Measurements from ENCODE around the gene XRCC5.

XRCC5 gene

DNA sequence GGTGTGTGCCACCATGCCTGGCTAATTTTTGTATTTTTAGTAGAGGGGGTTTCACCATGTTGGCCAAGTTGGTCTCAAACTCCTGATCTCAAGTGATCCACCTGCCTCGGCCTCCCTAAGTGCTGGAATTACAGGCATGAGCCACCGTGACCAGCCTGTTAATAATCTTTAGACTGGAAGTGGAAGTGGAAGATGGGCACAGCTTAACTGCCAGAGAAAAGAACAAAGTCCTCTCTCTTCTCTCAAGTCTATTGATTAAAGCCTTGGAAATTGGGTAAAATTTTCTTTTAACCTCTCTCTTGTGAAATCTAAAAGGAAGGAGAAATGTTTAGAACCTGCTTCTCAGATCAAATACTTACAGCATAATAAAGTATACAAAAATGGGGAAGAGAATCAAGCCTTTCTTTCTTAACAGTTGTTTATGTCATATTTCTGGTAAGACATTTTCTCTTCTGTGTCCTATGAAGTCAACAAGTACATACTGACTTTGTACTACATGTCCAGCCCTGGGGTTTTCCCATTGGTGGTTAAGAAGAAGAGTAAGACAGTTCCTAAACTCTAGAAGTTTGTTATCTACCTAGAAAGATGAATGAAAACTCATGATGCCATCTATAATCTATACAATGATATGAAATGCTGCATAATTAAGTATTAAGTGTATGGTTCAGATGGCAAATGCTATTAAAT is 22.8 kb upstream of the XRCC5 start:
- no peak for DNase-seq

DNA sequence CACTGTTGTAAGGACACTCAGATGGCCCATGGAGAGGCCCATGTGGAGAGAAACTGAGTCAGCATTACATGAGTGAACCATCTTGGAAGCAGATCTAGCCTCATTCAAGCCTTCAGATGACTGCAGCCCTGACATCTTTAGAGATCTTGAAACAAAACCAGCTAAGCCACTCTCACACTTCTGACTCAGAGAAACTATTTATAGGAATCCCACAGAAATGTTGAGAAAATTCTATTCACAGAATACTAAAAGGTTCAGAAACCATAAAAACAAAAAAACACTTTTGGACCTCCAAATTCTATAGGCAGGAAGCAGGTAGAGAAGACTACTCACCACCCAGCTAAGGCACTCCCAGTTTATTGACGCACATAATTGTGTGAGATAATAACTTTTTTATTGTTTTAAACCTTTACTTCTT is 18.8 kb upstream of the XRCC5 start:
- DNase-seq: no peak

DNA sequence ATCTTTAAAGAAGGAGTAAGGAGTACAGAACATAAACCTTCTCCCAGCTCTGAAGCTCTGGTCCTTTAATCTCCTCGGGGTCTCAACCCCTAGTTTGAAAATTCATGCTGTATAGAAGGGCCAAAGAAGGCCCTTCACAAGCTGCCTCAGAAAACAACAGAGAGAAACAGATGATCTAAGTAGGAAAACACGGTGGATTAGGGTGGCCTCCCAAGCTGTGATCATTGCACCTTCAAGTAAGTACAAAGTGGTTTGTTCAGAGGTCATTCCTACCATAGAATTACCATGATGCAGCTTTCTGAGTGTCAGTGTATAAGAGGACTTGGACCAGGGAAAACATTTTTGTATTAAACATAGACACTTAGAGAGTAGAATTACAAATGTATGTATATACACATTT is 16.5 kb upstream of the XRCC5 start:
- no peak for DNase-seq

DNA sequence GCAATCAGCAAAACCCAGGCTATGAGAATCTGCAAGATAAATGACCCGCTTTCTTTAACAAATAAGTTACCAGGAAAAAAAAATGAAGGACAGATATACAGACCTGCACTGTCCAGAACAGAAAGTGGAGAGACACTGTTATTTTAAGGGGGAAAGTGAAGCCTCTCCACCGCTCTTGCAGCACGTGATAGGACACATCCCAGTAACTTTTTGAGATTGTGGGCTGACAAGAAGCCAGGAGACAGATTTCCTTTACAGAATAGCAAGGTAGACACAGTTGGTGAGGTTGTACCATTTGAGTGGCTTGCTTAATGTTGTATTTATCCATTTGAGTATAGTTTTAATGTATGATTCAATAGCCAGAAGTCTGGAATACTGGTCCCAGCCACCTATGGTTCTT is 14.4 kb upstream of the XRCC5 start:
- DNase-seq: no peak

DNA sequence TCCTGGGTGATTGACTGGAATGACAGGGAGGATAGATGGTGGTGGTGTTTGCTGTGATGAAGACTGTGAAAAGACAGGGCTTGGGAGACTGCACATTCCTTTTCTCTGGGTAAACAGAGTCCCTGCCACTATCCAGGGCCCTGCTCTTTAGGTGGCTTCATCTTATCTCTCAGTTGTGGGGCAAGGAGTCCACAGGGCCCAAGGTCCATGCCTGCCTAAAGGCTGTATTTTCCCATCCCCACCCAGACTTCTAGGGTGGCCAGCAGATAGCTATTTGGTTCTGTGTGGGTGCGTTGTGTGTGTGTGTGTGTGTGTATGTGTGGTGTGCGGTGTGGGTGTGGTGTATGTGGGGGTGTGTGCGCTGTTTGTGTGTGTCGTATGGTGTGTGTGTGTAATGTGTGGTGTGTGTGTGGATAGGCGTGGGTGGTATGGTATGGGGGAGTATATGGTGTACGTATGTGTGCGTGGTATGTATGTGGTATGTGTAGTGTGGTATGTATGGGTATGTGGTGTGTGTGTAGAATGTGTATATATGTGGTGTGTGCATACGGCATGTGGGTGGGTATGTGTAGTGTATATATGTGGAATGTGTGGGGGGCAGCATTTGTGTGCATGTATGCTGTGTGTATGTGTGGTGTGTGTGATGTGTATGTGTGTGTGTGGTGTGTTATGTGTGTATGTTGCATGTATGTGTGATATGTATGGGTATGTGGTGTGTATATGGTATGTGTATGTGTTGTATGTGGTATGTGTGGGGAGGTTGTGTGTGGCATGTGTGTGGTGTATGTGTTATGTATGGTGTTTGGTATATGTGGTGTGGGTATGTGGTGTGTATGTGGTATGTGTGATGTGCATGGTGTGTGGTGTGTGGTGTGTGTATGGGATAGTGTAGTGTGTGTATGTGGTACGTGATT is 10.5 kb upstream of the XRCC5 start:
- DNase-seq: no peak

DNA sequence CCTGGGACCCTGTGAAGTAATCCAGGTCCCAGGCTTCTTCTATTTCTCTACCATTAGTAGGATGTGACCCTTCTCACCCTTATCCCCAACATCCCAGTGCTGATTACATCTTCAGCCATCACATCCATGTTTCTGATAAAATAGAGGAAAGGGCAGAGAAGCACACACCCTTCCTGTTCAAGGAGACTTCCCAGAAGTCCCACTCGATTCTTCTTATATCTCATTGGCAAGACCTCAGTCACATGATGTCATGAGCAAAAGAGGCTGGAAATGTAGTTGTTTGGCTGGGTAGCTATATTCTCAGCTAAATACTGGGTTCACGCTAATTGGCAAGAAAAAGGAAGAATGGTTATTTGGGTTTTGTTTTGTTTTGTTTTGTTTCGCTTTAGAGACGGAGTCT is 8.0 kb upstream of the XRCC5 start:
- DNase-seq: no peak

DNA sequence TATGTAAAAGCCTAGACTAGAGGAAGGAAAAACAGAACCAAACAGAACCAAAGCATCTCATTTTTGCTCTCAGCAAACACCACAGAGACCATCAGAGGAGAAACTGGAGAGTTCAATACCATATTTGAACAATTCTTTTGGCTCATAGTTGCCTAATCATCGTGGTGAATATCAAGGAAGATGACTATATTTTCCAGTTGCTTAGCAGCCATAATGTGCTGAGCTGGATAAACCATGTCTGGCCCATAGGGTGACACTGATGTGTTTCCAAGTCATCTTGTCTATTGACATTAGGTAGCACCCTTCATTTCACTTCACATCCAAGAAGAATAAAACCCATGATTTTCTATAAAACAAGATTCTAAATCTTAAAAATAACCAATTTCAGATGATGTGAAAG is 5.9 kb upstream of the XRCC5 start:
- no peak for DNase-seq

DNA sequence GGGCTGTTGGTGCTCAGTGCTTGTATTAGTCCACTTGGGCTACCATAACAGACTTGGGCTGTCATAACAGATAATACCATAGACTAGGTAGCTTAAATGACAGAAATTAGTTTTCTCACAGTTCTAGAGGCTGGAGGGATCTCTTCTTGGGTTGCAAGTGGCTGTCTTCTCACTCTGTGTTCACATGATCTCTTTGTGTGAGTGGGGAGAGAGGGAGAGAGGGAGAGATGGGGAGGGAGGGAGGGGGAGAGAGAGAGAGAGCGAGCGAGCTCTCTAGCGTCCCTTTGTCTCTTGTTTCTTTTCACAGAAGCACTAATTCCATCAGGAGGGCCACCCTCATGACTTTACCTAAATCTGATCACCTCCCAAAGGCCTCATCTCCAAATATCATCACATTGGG is 4.5 kb upstream of the XRCC5 start:
- DNase-seq: no peak

DNA sequence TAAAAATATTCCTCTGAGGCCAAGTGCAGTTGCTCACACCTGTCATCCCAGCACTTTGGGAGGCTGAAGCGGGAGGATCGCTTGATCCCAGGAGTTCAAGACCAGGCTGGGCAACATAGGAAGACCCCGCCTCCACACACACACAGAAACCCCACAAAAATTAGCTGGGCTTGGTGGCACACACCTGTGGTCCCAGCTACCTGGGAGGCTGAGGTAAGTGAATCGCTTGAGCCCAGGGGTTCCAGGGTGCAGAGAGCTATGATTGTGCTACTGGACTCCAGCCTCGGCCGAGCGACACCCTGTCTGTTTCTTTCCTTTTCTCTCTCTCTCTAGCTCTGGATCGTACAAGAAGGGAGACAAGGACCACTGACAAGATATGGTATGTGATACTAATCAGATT is 1.8 kb upstream of the XRCC5 start:
- DNase-seq: no peak

DNA sequence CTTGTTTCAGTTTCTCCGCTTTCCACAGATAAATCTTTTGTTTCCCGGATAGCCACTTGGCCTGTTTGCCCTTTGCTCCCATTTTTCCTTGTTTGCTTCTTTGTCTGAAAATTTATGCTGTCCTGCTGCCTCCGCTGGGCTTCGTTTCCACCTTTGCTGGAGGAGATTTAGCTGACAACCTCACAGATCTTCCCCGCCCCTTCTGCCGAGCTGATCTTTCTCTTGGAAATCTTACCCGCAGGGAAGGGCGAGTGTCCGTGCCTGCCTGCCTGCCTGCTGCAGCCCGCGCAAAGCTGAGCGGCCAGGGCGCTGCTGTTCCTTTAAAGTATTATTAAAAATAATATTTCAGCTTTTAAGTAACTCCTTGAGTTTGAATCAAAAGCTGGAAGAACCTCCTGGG is 1.4 kb upstream of the XRCC5 start:
- no peak for DNase-seq

DNA sequence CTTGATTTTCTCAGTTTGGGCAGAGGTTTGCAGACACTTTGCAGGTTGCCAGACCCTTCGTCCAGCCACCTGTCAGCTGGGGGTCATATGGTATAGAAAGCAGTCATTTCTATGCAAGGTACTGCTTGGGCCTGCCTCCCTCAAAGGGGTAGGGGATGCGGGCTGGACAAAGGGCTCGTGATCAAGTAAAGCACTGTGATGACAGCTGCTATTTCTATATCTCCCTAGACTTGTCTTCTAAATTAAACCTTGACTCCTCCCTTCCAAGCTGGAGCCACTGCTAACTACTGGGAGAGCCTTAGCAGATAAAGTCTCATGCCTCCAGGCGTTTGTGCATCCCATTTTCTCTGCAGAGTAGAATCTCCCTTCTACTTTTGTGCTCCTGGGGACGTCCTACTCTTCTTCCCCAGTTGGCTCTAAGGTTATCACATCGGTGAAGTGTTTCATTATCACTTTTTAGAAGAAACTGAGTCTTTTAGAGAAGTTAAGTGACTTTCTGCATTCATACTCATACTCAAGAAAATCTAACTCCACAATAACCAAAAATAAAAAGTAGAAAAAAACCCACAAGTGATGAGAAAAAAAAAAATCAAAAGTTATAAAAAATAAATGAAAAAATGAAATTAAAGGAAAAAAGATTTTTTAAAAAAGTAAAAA is 710 bp upstream of the XRCC5 start:
- DNase-seq: no peak

DNA sequence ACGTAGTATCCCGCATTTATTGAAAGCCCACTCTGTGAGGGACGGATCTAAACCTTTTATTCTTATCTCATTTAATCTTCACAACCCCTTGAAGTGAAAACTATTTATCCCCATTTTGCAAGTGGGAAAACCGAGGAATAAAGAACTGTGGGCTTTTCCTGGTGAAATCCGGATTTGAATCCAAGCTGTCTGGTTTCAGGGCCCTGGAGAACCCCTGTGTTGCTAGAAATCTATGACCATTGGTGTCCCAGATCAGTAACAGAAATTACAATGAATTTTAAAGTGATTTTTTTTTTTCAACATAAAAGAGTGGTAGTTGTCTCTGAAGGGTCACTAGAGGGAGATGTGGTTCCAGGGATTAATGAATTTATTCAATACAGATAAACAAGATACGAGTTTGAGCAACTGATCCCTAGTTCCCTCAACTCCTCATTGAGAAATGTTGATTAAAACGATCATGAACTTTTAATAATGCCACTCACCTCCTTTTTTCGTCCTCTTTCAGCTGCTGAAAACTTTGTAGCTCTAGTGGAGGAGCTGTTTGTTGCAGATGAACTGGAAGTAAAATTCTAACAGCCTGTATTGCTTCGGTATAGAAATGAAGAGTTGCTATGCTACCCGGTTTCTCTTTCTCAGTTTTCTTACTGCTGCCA is 940 bp downstream of the XRCC5 start:
- DNase-seq: peak; percentile 58

DNA sequence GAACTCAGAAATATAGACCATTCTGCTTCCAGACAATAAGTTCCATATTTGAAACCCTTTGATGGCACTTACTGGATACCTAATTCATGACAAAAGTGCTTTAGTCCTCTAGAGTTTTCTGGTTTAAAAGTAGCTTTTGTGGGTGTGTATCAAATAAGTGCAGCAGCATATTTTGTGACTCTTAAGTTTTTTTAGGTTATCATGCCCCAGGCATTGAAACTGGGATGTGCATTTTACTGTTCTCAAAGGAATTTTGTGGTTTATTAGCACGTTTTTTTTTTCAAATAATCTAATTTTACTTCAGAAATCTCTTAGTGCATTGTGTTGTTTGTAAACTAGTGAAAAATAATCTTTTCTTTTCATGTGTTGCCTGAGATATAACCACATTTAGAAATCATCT is 1.5 kb downstream of the XRCC5 start:
- DNase-seq: no peak

DNA sequence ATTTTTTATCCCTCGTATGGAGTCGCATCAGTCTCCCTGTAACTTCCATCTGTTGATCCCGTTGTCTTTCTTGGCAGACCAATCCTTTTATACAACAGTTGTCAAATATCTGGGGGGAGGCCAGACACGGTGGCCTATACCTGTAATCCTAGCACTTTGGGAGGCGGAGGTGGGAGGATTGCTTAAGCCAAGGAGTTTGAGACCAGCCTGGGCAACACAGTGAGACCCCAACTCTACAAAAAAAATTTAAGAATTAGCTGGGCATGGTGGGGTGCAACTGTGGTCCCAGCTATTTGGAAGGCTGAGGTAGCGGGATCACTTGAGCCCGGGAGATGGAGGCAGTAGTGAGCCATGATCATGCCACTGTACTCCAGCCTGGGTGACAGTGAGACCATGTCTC is 2.0 kb downstream of the XRCC5 start:
- no peak for DNase-seq

DNA sequence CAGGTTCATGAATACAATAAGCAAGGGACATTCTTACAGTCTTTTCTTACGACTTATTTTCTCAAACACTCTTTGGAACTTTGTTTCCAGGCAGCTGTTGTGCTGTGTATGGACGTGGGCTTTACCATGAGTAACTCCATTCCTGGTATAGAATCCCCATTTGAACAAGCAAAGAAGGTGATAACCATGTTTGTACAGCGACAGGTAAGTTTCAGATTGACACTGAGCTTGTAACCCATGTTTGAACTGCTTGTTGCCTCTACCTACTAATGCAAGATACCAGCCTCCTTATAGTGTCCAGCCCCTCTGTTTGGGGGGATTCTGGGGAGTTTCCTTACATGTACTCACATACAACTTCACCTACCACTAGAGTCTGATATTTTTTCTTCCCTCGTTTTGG is 3.8 kb downstream of the XRCC5 start:
- no peak for DNase-seq

DNA sequence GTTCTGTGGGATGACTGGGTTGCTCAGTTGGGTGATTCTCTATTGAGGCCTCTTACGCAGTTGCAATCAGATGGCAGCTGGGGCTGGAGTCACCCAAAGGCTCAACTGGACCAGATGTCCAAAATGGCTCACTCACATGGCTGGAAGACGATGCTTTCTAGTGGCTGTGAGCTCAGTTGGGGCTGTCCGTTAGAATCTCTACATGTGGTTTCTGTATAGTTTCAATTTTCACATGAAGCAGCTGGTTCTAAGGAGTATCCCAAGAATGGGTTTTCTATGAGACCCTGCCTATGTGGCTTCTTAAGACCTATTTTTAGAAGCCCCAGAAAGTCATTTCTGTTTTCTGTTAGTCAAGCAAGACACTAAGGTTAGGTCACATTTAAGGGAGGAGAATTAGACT is 4.4 kb downstream of the XRCC5 start:
- DNase-seq: no peak

DNA sequence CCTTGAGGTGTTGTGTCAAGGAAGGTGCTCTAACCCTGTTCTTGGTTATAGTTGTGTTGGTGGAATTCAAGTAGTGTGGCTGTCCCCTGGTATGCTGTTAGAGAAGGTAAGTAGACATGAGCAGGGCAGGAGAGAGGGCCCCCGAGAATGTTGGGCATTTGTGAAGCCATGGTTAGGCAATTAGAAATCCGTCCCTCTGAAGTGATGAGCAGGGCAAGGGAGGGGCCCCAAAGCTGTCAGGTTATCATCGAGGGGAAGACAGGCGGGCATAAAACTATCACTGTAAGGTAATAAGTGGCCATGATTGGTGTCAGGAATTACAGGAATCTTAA is 5.2 kb downstream of the XRCC5 start:
- DNase-seq: no peak

DNA sequence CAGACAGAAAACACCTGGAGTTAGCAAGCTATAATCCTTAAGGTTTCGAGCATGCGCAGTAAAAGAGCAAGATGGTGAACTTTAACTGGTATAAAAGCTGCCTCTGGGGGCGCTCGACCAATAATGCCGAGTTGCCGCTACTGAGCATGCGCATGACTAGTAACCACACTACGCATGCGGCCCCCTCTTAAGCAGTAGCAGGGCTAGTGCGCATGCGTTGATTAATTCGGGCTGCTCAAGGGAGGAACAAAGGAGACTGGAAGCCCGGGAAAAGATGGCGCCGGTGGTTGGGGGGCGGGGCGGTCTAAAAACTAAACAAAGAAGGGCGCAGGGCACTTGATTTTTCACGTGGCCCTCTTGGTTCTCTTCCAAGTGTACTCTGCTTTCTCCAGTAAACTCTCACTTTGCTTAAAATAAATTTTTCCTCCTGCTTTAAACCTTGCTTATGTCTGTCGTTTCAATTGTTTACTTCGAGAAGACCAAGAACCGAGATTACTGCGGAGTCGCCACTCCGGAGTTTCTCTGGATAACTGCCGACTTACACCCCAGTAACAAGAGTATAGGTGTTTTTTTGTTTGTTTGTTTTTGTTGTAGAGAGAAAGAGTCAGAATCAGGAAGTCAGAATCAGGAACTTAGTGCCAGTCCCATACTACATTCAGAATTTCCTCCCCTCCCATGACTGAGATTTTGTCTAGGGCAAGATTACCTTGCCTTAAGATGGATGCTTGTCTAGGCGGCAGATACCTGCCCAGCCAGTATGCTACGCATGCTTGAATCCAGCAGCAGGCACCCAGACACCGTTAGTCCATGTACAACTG is 5.8 kb downstream of the XRCC5 start:
- peak; percentile 99 for DNase-seq

DNA sequence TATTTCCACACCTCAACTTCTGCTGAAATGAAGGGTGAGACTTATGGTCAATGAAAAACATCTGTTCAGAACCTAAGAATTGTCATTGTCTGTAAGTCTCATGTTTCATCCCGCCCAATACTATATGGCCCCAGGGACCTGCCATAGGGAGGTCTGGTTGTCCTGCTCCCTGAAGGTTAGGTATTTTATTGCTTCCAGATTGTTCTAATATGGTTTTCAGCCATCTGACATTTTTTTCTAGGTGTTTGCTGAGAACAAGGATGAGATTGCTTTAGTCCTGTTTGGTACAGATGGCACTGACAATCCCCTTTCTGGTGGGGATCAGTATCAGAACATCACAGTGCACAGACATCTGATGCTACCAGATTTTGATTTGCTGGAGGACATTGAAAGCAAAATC is 7.3 kb downstream of the XRCC5 start:
- peak; percentile 96 for DNase-seq

DNA sequence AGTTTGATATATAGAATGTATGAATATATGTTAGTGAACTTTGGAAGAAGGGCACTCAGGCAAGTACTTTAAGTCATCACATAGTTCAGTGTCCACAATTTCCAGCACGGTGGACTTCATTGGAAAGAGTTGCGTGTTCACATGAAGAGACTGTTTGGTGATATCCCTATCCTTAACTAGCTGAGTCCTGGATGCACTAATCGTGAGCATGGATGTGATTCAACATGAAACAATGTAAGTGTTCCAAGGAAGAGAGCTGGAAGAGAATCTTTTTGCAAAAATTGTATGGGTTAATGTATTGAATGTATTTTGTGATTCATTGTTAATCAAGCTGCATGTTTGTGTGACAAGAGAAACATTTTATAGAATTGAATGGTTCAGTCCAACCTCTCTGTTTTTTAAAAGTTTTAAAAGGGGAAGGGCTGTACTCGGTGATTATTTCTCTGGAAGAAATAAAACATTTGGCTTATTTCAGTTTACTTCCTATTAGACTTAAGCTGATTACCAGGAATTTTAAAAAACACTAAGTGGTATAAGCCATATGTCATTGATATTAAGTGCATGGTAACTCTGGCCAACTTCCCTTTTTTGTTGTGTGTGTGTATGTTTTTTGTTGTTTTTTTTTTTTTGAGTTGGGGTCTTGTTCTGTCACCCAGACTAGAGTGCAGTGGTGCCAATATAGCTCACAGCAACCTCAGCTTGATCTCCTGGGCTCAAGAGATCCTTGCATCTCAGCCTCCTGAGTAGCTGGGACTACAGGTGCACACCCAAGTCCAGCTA is 8.6 kb downstream of the XRCC5 start:
- DNase-seq: no peak

DNA sequence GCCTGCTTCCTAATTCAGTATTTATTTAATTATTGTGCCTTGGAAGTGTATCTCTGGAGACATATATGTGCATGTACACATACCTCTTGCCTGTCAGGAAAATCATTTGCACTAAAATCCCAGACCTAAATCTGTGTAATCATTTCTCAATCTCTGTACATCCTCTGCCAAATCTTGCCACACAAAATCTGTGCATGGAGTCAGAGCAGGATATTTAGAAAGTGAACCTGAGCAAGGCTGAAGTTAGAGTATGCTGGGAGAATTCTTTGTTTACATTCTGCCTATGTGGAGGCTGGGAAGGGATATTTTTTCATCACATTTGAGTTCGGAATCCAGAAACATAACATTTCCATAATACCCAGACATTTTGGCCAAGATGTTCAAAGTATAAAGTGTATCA is 9.3 kb downstream of the XRCC5 start:
- DNase-seq: no peak

DNA sequence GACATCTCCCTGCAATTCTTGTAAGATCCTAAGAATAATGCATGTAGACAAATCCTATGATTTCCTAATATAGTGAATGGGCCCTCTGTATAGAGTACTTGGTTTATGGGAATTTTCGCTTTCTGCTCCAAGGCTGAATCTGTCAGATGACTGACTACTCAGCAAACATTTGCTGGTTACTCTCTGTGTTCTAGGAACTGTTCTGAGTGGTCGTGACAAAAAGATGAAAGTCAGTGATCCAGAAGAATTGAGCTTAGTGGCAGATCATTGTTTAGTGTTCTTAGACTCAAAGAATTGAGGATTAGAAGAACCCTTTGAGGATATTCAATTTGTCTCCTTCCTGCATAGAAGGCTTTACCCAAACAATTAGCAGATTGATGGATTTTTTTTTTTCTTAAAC is 10.0 kb downstream of the XRCC5 start:
- DNase-seq: no peak
